ENCODE results near the gene KIF16B.

The KIF16B gene

GRCh38 chr20:16516794-16517193, 56.5 kb downstream of the KIF16B start (continued):
- TF ChIP-seq CSRNP3 (CRISPR knock-in tag; IDR thresholded peaks at IDR 0.05) = no peak

GRCh38 chr20:16515046-16515445, 58.2 kb downstream of the KIF16B start:
- TF ChIP-seq ZFP30 (CRISPR knock-in tag; IDR thresholded peaks at IDR 0.05) = no peak
- no peak for ATAC-seq

- ATAC-seq = no peak
- no peak for TF ChIP-seq TCF4 (CRISPR knock-in tag; IDR thresholded peaks at IDR 0.05; ENCODE audit: borderline replicate concordance)
- no peak for TF ChIP-seq OSR1 (CRISPR knock-in tag; IDR thresholded peaks at IDR 0.05)
- TF ChIP-seq ZC3H10 (CRISPR knock-in tag; IDR thresholded peaks at IDR 0.05) = no peak
- TF ChIP-seq CSRNP3 (CRISPR knock-in tag; IDR thresholded peaks at IDR 0.05) = no peak
- TF ChIP-seq CSDC2 (CRISPR knock-in tag; IDR thresholded peaks at IDR 0.05) = no peak
- no peak for TF ChIP-seq CREB5 (CRISPR knock-in tag; IDR thresholded peaks at IDR 0.05; ENCODE audit: low read depth)
- no peak for TF ChIP-seq ZNF8 (CRISPR knock-in tag; IDR thresholded peaks at IDR 0.05)
- no peak for TF ChIP-seq SNAI2 (CRISPR knock-in tag; IDR thresholded peaks at IDR 0.05)
- no peak for TF ChIP-seq ARNTL (CRISPR knock-in tag; IDR thresholded peaks at IDR 0.05; ENCODE audit: borderline replicate concordance, low read depth)
- no peak for TF ChIP-seq TSHZ2 (CRISPR knock-in tag; IDR thresholded peaks at IDR 0.05)
- TF ChIP-seq ZNF70 (CRISPR knock-in tag; IDR thresholded peaks at IDR 0.05) = no peak
- no peak for TF ChIP-seq ZFP3 (CRISPR knock-in tag; IDR thresholded peaks at IDR 0.05)
- no peak for TF ChIP-seq BACH2 (CRISPR knock-in tag; IDR thresholded peaks at IDR 0.05; ENCODE audit: borderline replicate concordance)
- no peak for TF ChIP-seq RARB (CRISPR knock-in tag; IDR thresholded peaks at IDR 0.05)
Observed at GRCh38 chr20:16514140-16514539, 59.1 kb downstream of the KIF16B start.

- TF ChIP-seq RARB (CRISPR knock-in tag; IDR thresholded peaks at IDR 0.05) = no peak
- TF ChIP-seq GLIS3 (CRISPR knock-in tag; IDR thresholded peaks at IDR 0.05) = no peak
- TF ChIP-seq ESRRG (CRISPR knock-in tag; IDR thresholded peaks at IDR 0.05) = no peak
- no peak for TF ChIP-seq TCF4 (CRISPR knock-in tag; IDR thresholded peaks at IDR 0.05; ENCODE audit: borderline replicate concordance)
- no peak for TF ChIP-seq ZNF8 (CRISPR knock-in tag; IDR thresholded peaks at IDR 0.05)
- TF ChIP-seq ZNF565 (CRISPR knock-in tag; conservative IDR thresholded peaks at IDR 0.05; ENCODE audit: low read depth) = no peak
- no peak for TF ChIP-seq OSR1 (CRISPR knock-in tag; IDR thresholded peaks at IDR 0.05)
- no peak for TF ChIP-seq CSDC2 (CRISPR knock-in tag; IDR thresholded peaks at IDR 0.05)
- no peak for TF ChIP-seq ZFP3 (CRISPR knock-in tag; IDR thresholded peaks at IDR 0.05)
- TF ChIP-seq CREB5 (CRISPR knock-in tag; IDR thresholded peaks at IDR 0.05; ENCODE audit: low read depth) = no peak
- no peak for TF ChIP-seq PATZ1 (CRISPR knock-in tag; IDR thresholded peaks at IDR 0.05; ENCODE audit: borderline replicate concordance)
- no peak for ATAC-seq
Observed at GRCh38 chr20:16505894-16506293, 67.4 kb downstream of the KIF16B start.

Measured in SK-N-SH treated with all-trans-retinoic acid at 6 μM for 48 hours (cell line).